HEK293T (cell line): Measurements from ENCODE around the gene WIZ.

Experiments
- BHLHE40 ChIP-seq: fragments of 450-650 bp; IDR thresholded peaks from 2 replicates; pipeline ENCODE4 v1.6.1; 2016; ENCODE audit warnings: mild to moderate bottlenecking, moderate library complexity, borderline replicate concordance
- CTBP1 ChIP-seq: fragments of 450-650 bp; IDR thresholded peaks from 2 replicates; pipeline ENCODE4 v1.6.1; 2016; ENCODE audit warnings: borderline replicate concordance
- ELF4 ChIP-seq: fragments of 450-650 bp; IDR thresholded peaks from 2 replicates; pipeline ENCODE4 v1.6.1; 2017; ENCODE audit warnings: antibody characterized with exemption
- FOXK2 ChIP-seq: fragments of 450-650 bp; IDR thresholded peaks from 2 replicates; pipeline ENCODE4 v1.6.1; 2016; ENCODE audit warnings: mild to moderate bottlenecking
- FOXM1 ChIP-seq: fragments of 450-650 bp; IDR thresholded peaks from 2 replicates; pipeline ENCODE4 v1.6.1; 2017; ENCODE audit warnings: mild to moderate bottlenecking, borderline replicate concordance
- HDGF ChIP-seq: fragments of 450-650 bp; IDR thresholded peaks from 2 replicates; pipeline ENCODE4 v1.6.1; 2017; ENCODE audit warnings: antibody characterized with exemption, borderline replicate concordance
- L3MBTL2 ChIP-seq: fragments of 450-650 bp; conservative IDR thresholded peaks from 2 replicates; pipeline ENCODE4 v1.6.1; 2016; ENCODE audit warnings: mild to moderate bottlenecking
- LEF1 ChIP-seq: fragments of 450-650 bp; IDR thresholded peaks from 2 replicates; pipeline ENCODE4 v1.6.1; 2017; ENCODE audit warnings: mild to moderate bottlenecking, borderline replicate concordance
- NFRKB ChIP-seq: fragments of 450-650 bp; IDR thresholded peaks from 2 replicates; pipeline ENCODE4 v1.6.1; 2016; ENCODE audit warnings: mild to moderate bottlenecking, moderate library complexity
- SP1 ChIP-seq: fragments of 450-650 bp; IDR thresholded peaks from 2 replicates; pipeline ENCODE4 v1.6.1; 2017
- SUZ12 ChIP-seq: fragments of 450-650 bp; IDR thresholded peaks from 2 replicates; pipeline ENCODE4 v1.6.1; 2016; ENCODE audit warnings: mild to moderate bottlenecking
- ZNF384 ChIP-seq: fragments of 450-650 bp; IDR thresholded peaks from 2 replicates; pipeline ENCODE4 v1.6.1; 2016
- TF ChIP-seq, protein P1 (sequence below): fragments of 450-650 bp; IDR thresholded peaks from 2 replicates; pipeline ENCODE4 v1.6.1; 2016

- no peak for TF ChIP-seq SUZ12
- no peak for TF ChIP-seq FOXK2
- TF ChIP-seq NFRKB = no peak
- TF ChIP-seq SP1 = no peak
- TF ChIP-seq, protein P1, sequence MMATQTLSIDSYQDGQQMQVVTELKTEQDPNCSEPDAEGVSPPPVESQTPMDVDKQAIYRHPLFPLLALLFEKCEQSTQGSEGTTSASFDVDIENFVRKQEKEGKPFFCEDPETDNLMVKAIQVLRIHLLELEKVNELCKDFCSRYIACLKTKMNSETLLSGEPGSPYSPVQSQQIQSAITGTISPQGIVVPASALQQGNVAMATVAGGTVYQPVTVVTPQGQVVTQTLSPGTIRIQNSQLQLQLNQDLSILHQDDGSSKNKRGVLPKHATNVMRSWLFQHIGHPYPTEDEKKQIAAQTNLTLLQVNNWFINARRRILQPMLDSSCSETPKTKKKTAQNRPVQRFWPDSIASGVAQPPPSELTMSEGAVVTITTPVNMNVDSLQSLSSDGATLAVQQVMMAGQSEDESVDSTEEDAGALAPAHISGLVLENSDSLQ = peak; percentile 98
- no peak for TF ChIP-seq LEF1
- TF ChIP-seq FOXM1 = no peak
- no peak for TF ChIP-seq ZNF384
- TF ChIP-seq BHLHE40 = no peak
- no peak for TF ChIP-seq CTBP1
- TF ChIP-seq HDGF = no peak
- TF ChIP-seq ELF4 = no peak
- no peak for TF ChIP-seq L3MBTL2
Observed at GRCh38 chr19:15452111-15453047, 2.6 kb upstream of the WIZ start.
